ENCODE results near the gene CLDN9. TPM values are rescaled to one million over a fixed set of nuclear protein-coding genes. Genes with fewer than 3 reads are reported as not detected.
A peak's percentile ranks its signal among the peaks of the same experiment; 100 is the strongest.

CLDN9 gene
- total and polyA plus RNA-seq, 9 of the 15 experiments (the other 6 are each of a cell fraction or from before 2014, with no cell fraction given), result 0.12 to 0.44 (median 0.22) TPM; not detected in 4

GRCh38 chr16:3020604-3021448 lies 8.1 kb downstream of the CLDN9 start (continued):
- TF ChIP-seq POLR3G (IDR thresholded peaks at IDR 0.05; ENCODE audit: extremely low read depth, insufficient read length, insufficient replicate concordance), result no peak
- no peak for TF ChIP-seq ZNF212 (CRISPR knock-in tag; IDR thresholded peaks at IDR 0.05)
- no peak for TF ChIP-seq ZNF133 (CRISPR knock-in tag; IDR thresholded peaks at IDR 0.05)
- no peak for TF ChIP-seq TCF7L2 (IDR thresholded peaks at IDR 0.05; ENCODE audit: low read depth, low read length)
- no peak for TF ChIP-seq NUFIP1 (IDR thresholded peaks at IDR 0.05; ENCODE audit: partially characterized antibody)
- TF ChIP-seq ZBED1 (IDR thresholded peaks at IDR 0.05), result no peak
- TF ChIP-seq SRSF9 (IDR thresholded peaks at IDR 0.05; ENCODE audit: borderline replicate concordance, low read depth, low read length), result no peak
- TF ChIP-seq FOS (IDR thresholded peaks at IDR 0.05; ENCODE audit: extremely low read depth, insufficient read length), result no peak
- TF ChIP-seq GABPB2 (CRISPR knock-in tag; conservative IDR thresholded peaks at IDR 0.05), result no peak
- TF ChIP-seq NELFE (IDR thresholded peaks at IDR 0.05; ENCODE audit: insufficient read depth, insufficient read length), result no peak
- no peak for TF ChIP-seq SNIP1 (IDR thresholded peaks at IDR 0.05; ENCODE audit: low read depth)
- TF ChIP-seq ZNF23 (CRISPR knock-in tag; IDR thresholded peaks at IDR 0.05), result no peak
- TF ChIP-seq HNRNPH1 (optimal IDR thresholded peaks at IDR 0.05; ENCODE audit: low read depth, low read length), result no peak
- TF ChIP-seq PHF8 (IDR thresholded peaks at IDR 0.05; ENCODE audit: borderline replicate concordance, low read length), result no peak
- TF ChIP-seq MAFK (IDR thresholded peaks at IDR 0.05; ENCODE audit: low read length), result no peak
- TF ChIP-seq POLR2G (IDR thresholded peaks at IDR 0.05; ENCODE audit: low read depth, low read length), result peak; percentile 81
- TF ChIP-seq IFI16 (CRISPR knock-in tag; IDR thresholded peaks at IDR 0.05), result no peak
- no peak for TF ChIP-seq MBD1 (CRISPR knock-in tag; IDR thresholded peaks at IDR 0.05)
- TF ChIP-seq PRPF4 (IDR thresholded peaks at IDR 0.05; ENCODE audit: insufficient read depth, low read depth, low read length, poor library complexity, severe bottlenecking), result peak; percentile 10
- TF ChIP-seq ZNF140 (CRISPR knock-in tag; IDR thresholded peaks at IDR 0.05), result no peak
- no peak for TF ChIP-seq ZFP36 (IDR thresholded peaks at IDR 0.05; ENCODE audit: low read depth, low read length, partially characterized antibody)
- no peak for TF ChIP-seq ZNF232 (CRISPR knock-in tag; IDR thresholded peaks at IDR 0.05)
- no peak for TF ChIP-seq TSHZ1 (CRISPR knock-in tag; IDR thresholded peaks at IDR 0.05)
